SK-N-SH (cell line): ENCODE measurements around the gene EPB41L4B. TPM values are rescaled to one million over a fixed set of nuclear protein-coding genes. Genes with fewer than 3 reads are reported as not detected.

Experiments used
- CTCF ChIA-PET: fragments of 300-600, 350-600 bp; formaldehyde crosslinking; extraction: SDS; loops from one replicate; lab custom pipeline; 2021; lab: Yijun Ruan, JAX
- POLR2A ChIA-PET: fragments of 350-600 bp; sonication (Branson Sonifier 250); formaldehyde crosslinking; extraction: SDS; loops from one replicate; lab custom pipeline; 2020; ENCODE audit warnings: antibody characterized with exemption, inconsistent platforms; lab: Yijun Ruan, JAX
- DNase-seq: peaks from one replicate; pipeline ENCODE4 v3.0.0; 2012
- H2AFZ ChIP-seq: fragments of 200-600 bp; sonication (generic); 2 replicates; pipeline ENCODE4 v1.8.1; 2016; ENCODE audit warnings: antibody characterized with exemption, mild to moderate bottlenecking, low read depth
- H3F3A ChIP-seq: fragments of 200-600 bp; sonication (generic); replicated peaks from 2 replicates; pipeline ENCODE3; 2016; ENCODE audit warnings: antibody characterized with exemption, mild to moderate bottlenecking; ENCODE audit not compliant: insufficient read depth
- H3K27ac ChIP-seq, 2 experiments: fragments of 200-500 bp in 1 of 2; fragments of 200-600 bp in 1 of 2; sonication (Bioruptor generic) in 1 of 2; sonication (generic), shearing (Covaris generic) in 1 of 2; 2 replicates each; pipeline versions ENCODE4 v1.5.1 to v1.6.1; 2014 to 2016; ENCODE audit warnings: low read depth in 2 of 2, inconsistent platforms in 1 of 2, low read length in 1 of 2, mild to moderate bottlenecking in 1 of 2, mixed read lengths in 1 of 2
- H3K27me3 ChIP-seq: fragments of 200-600 bp; sonication (generic), shearing (Covaris generic); 2 replicates; pipeline ENCODE4 v1.6.1; 2016; ENCODE audit warnings: mixed run types; ENCODE audit not compliant: insufficient read depth
- H3K36me3 ChIP-seq, 2 experiments: fragments of 200-500 bp in 1 of 2; fragments of 200-600 bp in 1 of 2; sonication (Bioruptor generic) in 1 of 2; sonication (generic) in 1 of 2; replicated peaks in 1 of 2; 2 replicates each; pipeline versions ENCODE3 to v1.5.1; 2014 to 2016; ENCODE audit warnings: low read length in 1 of 2, mild to moderate bottlenecking in 1 of 2; ENCODE audit not compliant: insufficient read depth in 2 of 2, control insufficient read depth in 1 of 2
- H3K4me1 ChIP-seq, 2 experiments: fragments of 200-500 bp in 1 of 2; fragments of 200-600 bp in 1 of 2; sonication (Bioruptor generic) in 1 of 2; sonication (generic), shearing (Covaris generic) in 1 of 2; 2 replicates each; pipeline versions ENCODE4 v1.5.1 to v1.6.1; 2014 to 2016; ENCODE audit warnings: low read depth in 1 of 2, low read length in 1 of 2, mixed run types in 1 of 2; ENCODE audit not compliant: insufficient read depth in 2 of 2, control insufficient read depth in 1 of 2
- H3K4me2 ChIP-seq: fragments of 200-600 bp; sonication (generic), shearing (Covaris generic); 2 replicates; pipeline ENCODE4 v1.6.1; 2017; ENCODE audit warnings: mixed run types
- H3K4me3 ChIP-seq, 2 experiments: fragments of 200-500 bp in 1 of 2; fragments of 200-600 bp in 1 of 2; sonication (Bioruptor generic) in 1 of 2; sonication (generic), shearing (Covaris generic) in 1 of 2; 2 replicates each; pipeline versions ENCODE4 v1.5.1 to v1.8.1; 2014 to 2016; ENCODE audit warnings: low read depth in 2 of 2, inconsistent platforms in 1 of 2, low read length in 1 of 2, mild to moderate bottlenecking in 1 of 2, mixed read lengths in 1 of 2, moderate library complexity in 1 of 2
- H3K79me2 ChIP-seq: fragments of 200-600 bp; sonication (generic); 2 replicates; pipeline ENCODE4 v1.8.1; 2017; ENCODE audit warnings: mild to moderate bottlenecking; ENCODE audit not compliant: insufficient read depth
- H3K9ac ChIP-seq: fragments of 200-600 bp; sonication (generic); 2 replicates; pipeline ENCODE4 v1.6.1; 2017; ENCODE audit warnings: mixed run types
- H3K9me2 ChIP-seq: fragments of 200-600 bp; sonication (generic); 2 replicates; pipeline ENCODE4 v1.6.1; 2017; ENCODE audit warnings: mixed run types
- H3K9me3 ChIP-seq: fragments of 200-600 bp; sonication (generic); 2 replicates; pipeline ENCODE4 v1.6.1; 2017; ENCODE audit warnings: mixed run types, mild to moderate bottlenecking, moderate library complexity
- H4K20me1 ChIP-seq: fragments of 200-600 bp; sonication (generic); 2 replicates; pipeline ENCODE4 v1.6.1; 2017; ENCODE audit warnings: mild to moderate bottlenecking, mixed run types; ENCODE audit not compliant: insufficient read depth
- CHD2 ChIP-seq: fragments of 150-350 bp; IDR thresholded peaks from 2 replicates; pipeline ENCODE4 v1.6.1; 2018; ENCODE audit warnings: low read length; ENCODE audit not compliant: partially characterized antibody
- ELF1 ChIP-seq: IDR thresholded peaks from 2 replicates; pipeline ENCODE4 v1.4.0; 2012
- EP300 ChIP-seq, 2 experiments: IDR thresholded peaks; 2 replicates each; pipeline versions ENCODE4 v1.4.0 to v1.6.1; 2012; ENCODE audit warnings: borderline replicate concordance in 1 of 2, low read depth in 1 of 2, low read length in 1 of 2
- EZH2phosphoT487 ChIP-seq: fragments of 200-600 bp; sonication (generic); IDR thresholded peaks from 2 replicates; pipeline ENCODE4 v1.6.1; 2017; ENCODE audit warnings: low read depth, mixed run types, mild to moderate bottlenecking, antibody characterized with exemption, moderate library complexity, borderline replicate concordance
- FOSL2 ChIP-seq: IDR thresholded peaks from 2 replicates; pipeline ENCODE4 v1.4.0; 2012; ENCODE audit warnings: low read depth, mild to moderate bottlenecking, moderate library complexity, borderline replicate concordance
- FOXM1 ChIP-seq: IDR thresholded peaks from 2 replicates; pipeline ENCODE4 v1.4.0; 2012; ENCODE audit warnings: low read depth, mild to moderate bottlenecking
- JUND ChIP-seq: IDR thresholded peaks from 2 replicates; pipeline ENCODE4 v1.4.0; 2012
- MEF2A ChIP-seq: IDR thresholded peaks from 2 replicates; pipeline ENCODE4 v1.4.0; 2012; ENCODE audit warnings: low read depth, borderline replicate concordance
- MXI1 ChIP-seq: IDR thresholded peaks from 2 replicates; pipeline ENCODE4 v1.6.1; 2012; ENCODE audit warnings: mild to moderate bottlenecking, low read depth, low read length, improper control_type of control experiment
- NFIC ChIP-seq: IDR thresholded peaks from 2 replicates; pipeline ENCODE4 v1.4.0; 2012; ENCODE audit warnings: borderline replicate concordance
- PBX3 ChIP-seq: IDR thresholded peaks from 2 replicates; pipeline ENCODE4; 2012
- POLR2AphosphoS5 ChIP-seq: IDR thresholded peaks from 2 replicates; pipeline ENCODE4 v1.6.1; 2012; ENCODE audit warnings: low read depth, low read length
- RAD21 ChIP-seq: IDR thresholded peaks from 2 replicates; pipeline ENCODE4 v1.6.1; 2012; ENCODE audit warnings: mild to moderate bottlenecking, low read length
- RCOR1 ChIP-seq: fragments of 150-350 bp; IDR thresholded peaks from 2 replicates; pipeline ENCODE4 v1.6.1; 2017; ENCODE audit warnings: antibody characterized with exemption, low read length
- RFX5 ChIP-seq: IDR thresholded peaks from 2 replicates; pipeline ENCODE4 v1.6.1; 2012; ENCODE audit warnings: mild to moderate bottlenecking, improper control_type of control experiment, low read length
- SMC3 ChIP-seq: IDR thresholded peaks from 2 replicates; pipeline ENCODE4 v1.6.1; 2012; ENCODE audit warnings: low read depth, low read length, improper control_type of control experiment
- TEAD4 ChIP-seq: IDR thresholded peaks from 2 replicates; pipeline ENCODE4 v1.4.0; 2012; ENCODE audit warnings: mild to moderate bottlenecking, borderline replicate concordance; ENCODE audit not compliant: insufficient read depth
- USF2 ChIP-seq: fragments of 150-350 bp; IDR thresholded peaks from 2 replicates; pipeline ENCODE4 v1.6.1; 2017; ENCODE audit warnings: antibody characterized with exemption, low read length, low read depth, borderline replicate concordance
- YY1 ChIP-seq: IDR thresholded peaks from 2 replicates; pipeline ENCODE4 v1.4.0; 2012; ENCODE audit warnings: low read depth, mild to moderate bottlenecking
- WGBS: methylation state at CpG from one replicate; pipeline ENCODE4 v1.1.6; 2017; ENCODE audit warnings: low lambda C conversion rate; 5-methylcytosine and 5-hydroxymethylcytosine counted together
- polyA plus RNA-seq, 3 experiments: library from polyadenylated mRNA; depleted of rRNA; stranded (reverse); fragments of >200 nt; gene quantifications; 2 replicates each; pipeline ENCODE4 v1.2.3, GENCODE V29; 2012
- TF ChIP-seq, protein P1 (sequence below): IDR thresholded peaks from 2 replicates; pipeline ENCODE4 v1.4.0; 2012; ENCODE audit warnings: low read depth
- TF ChIP-seq, protein P2 (sequence below): fragments of 150-350 bp; IDR thresholded peaks from 2 replicates; pipeline ENCODE4 v1.6.1; 2016; ENCODE audit warnings: mild to moderate bottlenecking, low read depth, low read length
- TF ChIP-seq, protein P3 (sequence below): IDR thresholded peaks from 2 replicates; pipeline ENCODE4 v1.6.1; 2012; ENCODE audit warnings: mild to moderate bottlenecking, low read depth, low read length, moderate library complexity

Gene EPB41L4B
- polyA plus RNA-seq, 1 of the 3 experiments (the other 2 are of a cell fraction): 0.59 TPM

DNA sequence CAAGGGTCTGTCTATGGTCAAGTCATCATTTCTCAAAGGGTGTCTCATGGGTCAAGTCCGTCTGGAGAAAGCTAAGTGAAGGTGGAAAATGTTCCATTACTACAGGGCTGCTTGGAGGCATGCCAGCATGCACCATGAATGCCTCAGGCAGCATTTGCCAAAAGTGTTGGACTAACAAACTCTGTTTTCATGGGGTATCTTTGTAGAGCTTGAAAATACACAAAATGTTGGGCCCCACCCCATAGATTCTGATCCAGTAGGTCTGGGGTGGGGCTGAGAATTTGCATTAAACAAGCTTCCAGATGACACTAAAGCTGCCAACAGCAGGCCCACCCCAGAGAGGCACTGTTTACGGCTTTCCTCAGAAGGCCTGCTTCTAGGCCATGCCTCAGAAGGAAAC lies 78.8 kb downstream of the EPB41L4B start:
- Histone ChIP-seq H3K36me3 (no peaks in the 10 kb centered on the region), H3K4me2 (no peak overlapping the region), H3K9me2 (no peaks in the 10 kb centered on the region), H3K4me1 (peaks cover 0 to 4% of the 10 kb centered on the region in 2 experiments; a peak in 1 of 4 replicates), H3F3A (no peaks in the 10 kb centered on the region), H3K4me3 (no peak overlapping the region), H3K27ac (no peak overlapping the region), H3K9ac (no peak overlapping the region), H2AFZ (no peak overlapping the region), H4K20me1 (no peaks in the 10 kb centered on the region), H3K9me3 (no peaks in the 10 kb centered on the region), H3K27me3 (no peaks in the 10 kb centered on the region), H3K79me2 (no peaks in the 10 kb centered on the region)
- TF ChIP-seq FOXM1: no peak
- no peak for TF ChIP-seq MEF2A
- TF ChIP-seq YY1: no peak
- no peak for TF ChIP-seq TEAD4
- no peak for TF ChIP-seq MXI1
- TF ChIP-seq ELF1: no peak
- no peak for TF ChIP-seq NFIC
- no peak for TF ChIP-seq RAD21
- TF ChIP-seq, protein P1, sequence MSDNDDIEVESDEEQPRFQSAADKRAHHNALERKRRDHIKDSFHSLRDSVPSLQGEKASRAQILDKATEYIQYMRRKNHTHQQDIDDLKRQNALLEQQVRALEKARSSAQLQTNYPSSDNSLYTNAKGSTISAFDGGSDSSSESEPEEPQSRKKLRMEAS: no peak
- no peak for TF ChIP-seq USF2
- TF ChIP-seq RFX5: no peak
- no peak for TF ChIP-seq CHD2
- TF ChIP-seq JUND: no peak
- TF ChIP-seq, protein P2, sequence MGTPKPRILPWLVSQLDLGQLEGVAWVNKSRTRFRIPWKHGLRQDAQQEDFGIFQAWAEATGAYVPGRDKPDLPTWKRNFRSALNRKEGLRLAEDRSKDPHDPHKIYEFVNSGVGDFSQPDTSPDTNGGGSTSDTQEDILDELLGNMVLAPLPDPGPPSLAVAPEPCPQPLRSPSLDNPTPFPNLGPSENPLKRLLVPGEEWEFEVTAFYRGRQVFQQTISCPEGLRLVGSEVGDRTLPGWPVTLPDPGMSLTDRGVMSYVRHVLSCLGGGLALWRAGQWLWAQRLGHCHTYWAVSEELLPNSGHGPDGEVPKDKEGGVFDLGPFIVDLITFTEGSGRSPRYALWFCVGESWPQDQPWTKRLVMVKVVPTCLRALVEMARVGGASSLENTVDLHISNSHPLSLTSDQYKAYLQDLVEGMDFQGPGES: no peak
- TF ChIP-seq FOSL2: no peak
- ChIA-PET POLR2A (no interaction called here), CTCF (no interaction called here)
- DNase-seq: no peak
- 51% methylated on average over 2 of the region's 2 CpGs for WGBS

GRCh38 chr9:109241207-109241606 lies 79.7 kb downstream of the EPB41L4B start:
- CTCF ChIA-PET: interaction anchor here (0.6 to 1.4 kb wide), 2 partner anchors 147 to 229 kb away, joined by 3 to 4 read pairs; no protein-coding TSS in a partner anchor
- TF ChIP-seq MXI1 (no peak), JUND (no peak), ELF1 (no peak), RCOR1 (no peak), POLR2AphosphoS5 (no peak), PBX3 (no peak), CHD2 (no peak), EP300 (IDR thresholded peaks at IDR 0.05; ENCODE audit: borderline replicate concordance in 1 of 2, low read depth in 1 of 2, low read length in 1 of 2) (no peak), EZH2phosphoT487 (no peak), NFIC (no peak), SMC3 (no peak)
- TF ChIP-seq, protein P3, sequence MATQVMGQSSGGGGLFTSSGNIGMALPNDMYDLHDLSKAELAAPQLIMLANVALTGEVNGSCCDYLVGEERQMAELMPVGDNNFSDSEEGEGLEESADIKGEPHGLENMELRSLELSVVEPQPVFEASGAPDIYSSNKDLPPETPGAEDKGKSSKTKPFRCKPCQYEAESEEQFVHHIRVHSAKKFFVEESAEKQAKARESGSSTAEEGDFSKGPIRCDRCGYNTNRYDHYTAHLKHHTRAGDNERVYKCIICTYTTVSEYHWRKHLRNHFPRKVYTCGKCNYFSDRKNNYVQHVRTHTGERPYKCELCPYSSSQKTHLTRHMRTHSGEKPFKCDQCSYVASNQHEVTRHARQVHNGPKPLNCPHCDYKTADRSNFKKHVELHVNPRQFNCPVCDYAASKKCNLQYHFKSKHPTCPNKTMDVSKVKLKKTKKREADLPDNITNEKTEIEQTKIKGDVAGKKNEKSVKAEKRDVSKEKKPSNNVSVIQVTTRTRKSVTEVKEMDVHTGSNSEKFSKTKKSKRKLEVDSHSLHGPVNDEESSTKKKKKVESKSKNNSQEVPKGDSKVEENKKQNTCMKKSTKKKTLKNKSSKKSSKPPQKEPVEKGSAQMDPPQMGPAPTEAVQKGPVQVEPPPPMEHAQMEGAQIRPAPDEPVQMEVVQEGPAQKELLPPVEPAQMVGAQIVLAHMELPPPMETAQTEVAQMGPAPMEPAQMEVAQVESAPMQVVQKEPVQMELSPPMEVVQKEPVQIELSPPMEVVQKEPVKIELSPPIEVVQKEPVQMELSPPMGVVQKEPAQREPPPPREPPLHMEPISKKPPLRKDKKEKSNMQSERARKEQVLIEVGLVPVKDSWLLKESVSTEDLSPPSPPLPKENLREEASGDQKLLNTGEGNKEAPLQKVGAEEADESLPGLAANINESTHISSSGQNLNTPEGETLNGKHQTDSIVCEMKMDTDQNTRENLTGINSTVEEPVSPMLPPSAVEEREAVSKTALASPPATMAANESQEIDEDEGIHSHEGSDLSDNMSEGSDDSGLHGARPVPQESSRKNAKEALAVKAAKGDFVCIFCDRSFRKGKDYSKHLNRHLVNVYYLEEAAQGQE: no peak

More at GRCh38 chr9:109241207-109241606, 79.7 kb downstream of the EPB41L4B start:
- H3K9me3 ChIP-seq: no peaks in the 10 kb centered on the region
- POLR2A ChIA-PET: no interaction called here
- no peak overlapping the region for H3K4me2 ChIP-seq
- H3K9ac ChIP-seq: no peak overlapping the region
- H3K4me3 ChIP-seq: no peak overlapping the region
- no peaks in the 10 kb centered on the region for H3K79me2 ChIP-seq
- H3K36me3 ChIP-seq: no peaks in the 10 kb centered on the region
- no peaks in the 10 kb centered on the region for H3K27me3 ChIP-seq
- no peaks in the 10 kb centered on the region for H4K20me1 ChIP-seq
- H3K27ac ChIP-seq: no peak overlapping the region
- DNase-seq: no peak
- H3K9me2 ChIP-seq: no peaks in the 10 kb centered on the region
- 51% methylated on average over 3 of the region's 3 CpGs for WGBS
- H2AFZ ChIP-seq: no peak overlapping the region
- H3F3A ChIP-seq: no peaks in the 10 kb centered on the region
- H3K4me1 ChIP-seq: peaks cover 0 to 4% of the 10 kb centered on the region in 2 experiments; a peak in 1 of 4 replicates
